HG02981 (cell line): ENCODE results near the gene OAT.
"Not testable (repeated sequence)": the region's sequence is repeated elsewhere in the genome, so short reads cannot be mapped to it uniquely, and the experiment has no call there.

Experiments
- ATAC-seq: cut with Tn5 transposase; IDR thresholded peaks from one replicate; pipeline ENCODE4 v1.9.1; 2021; ENCODE audit warnings: mild to moderate bottlenecking, moderate library complexity; ENCODE audit not compliant: unreplicated experiment

Gene OAT

DNA sequence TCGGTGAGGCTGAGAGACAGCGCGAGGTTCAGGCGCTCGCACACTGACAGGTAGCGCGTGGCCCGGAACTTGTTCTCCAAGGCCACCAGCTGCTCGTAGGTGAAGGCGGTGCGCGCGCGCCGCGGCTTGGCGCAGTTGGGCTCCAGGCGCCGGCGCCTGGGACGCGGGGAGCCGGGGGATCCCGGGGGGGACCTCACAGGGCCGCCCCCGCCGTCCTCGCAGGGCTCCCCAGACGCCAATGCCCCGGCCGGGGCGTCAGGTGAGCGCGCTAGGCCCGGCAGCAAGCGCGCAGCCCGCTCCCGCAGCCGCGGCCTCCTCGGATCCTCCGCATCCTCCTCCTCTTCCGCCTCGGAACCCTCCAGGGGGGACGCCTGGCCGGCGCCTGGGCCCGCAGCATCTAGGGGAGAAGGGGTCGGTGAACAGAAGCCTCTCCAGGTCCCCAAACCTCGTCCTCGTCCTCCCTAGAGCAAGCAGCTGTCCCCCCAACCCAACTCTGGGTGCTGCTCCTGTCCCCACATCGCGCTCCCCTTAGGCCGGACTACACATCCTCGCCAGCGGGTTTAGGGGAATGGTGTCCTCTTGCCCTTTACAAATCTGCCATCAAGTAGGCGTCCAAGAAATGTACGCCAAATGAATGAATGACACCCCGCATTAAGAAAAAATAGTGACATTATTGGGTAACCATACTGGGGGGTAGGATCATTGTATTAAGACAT, 29.2 kb upstream of the OAT start:
- no peak for ATAC-seq

GRCh38 chr10:124446830-124447750, 28.4 kb upstream of the OAT start:
- ATAC-seq, result no peak

DNA sequence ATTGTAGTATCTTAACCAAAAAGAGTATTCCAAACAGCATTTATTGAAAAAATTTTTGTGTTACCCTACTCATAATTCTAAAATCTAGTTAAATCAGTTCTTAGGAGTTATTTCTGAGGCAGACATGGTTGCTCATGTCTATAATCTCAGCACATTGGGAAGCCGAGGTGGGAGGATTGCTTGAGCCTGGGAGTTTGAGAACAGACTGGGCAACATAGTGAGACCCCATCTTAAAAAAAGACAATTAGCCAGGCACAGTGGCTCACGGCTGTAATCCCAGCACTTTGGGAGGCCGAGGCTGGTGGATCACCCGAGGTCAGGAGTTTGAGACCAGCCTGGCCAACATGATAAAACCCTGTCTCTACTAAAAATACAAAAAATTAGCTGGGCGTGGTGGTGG, 23.0 kb upstream of the OAT start:
- not testable (repeated sequence) for ATAC-seq

DNA sequence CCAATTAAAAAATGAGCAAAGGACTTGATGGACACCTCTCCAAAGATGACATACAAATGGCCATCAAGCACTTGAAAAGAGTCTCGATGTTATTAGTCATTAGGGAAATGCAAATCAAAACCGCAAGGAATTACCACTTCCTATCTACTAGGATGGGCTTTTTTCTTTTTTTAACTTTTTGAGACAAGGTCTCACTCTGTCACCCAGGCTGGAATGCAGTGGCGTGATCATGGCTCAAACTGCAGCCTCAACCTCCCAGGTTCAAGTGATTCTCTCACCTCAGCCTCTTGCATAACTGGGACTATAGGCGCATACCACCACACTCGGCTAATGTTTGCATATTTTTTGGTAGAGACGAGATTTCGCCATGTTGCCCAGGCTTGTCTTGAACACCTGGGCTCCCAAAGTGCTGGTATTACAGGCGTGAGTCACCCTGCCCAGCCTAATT, 17.5 kb upstream of the OAT start:
- peak; percentile 73 for ATAC-seq

DNA sequence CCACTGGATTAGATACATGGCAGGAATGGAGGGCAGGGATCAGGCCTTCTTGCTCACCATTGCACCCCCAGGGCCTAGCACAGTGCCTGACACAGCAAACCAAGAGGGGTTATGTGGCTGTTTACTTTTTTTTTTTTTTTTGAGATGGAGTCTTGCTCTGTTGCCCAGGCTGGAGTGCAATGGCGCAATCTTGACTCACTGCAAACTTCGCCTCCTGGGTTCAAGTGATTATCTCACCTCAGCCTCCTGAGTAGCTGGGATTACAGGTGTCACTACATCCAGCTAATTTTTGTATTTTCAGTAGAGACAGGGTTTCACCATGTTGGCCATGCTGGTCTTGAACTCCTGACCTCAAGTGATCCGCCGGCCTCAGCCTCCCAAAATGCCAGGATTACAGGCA, 17.0 kb upstream of the OAT start:
- ATAC-seq, result not testable (repeated sequence)

- no peak for ATAC-seq
Observed at GRCh38 chr10:124433461-124433860, 14.7 kb upstream of the OAT start.

DNA sequence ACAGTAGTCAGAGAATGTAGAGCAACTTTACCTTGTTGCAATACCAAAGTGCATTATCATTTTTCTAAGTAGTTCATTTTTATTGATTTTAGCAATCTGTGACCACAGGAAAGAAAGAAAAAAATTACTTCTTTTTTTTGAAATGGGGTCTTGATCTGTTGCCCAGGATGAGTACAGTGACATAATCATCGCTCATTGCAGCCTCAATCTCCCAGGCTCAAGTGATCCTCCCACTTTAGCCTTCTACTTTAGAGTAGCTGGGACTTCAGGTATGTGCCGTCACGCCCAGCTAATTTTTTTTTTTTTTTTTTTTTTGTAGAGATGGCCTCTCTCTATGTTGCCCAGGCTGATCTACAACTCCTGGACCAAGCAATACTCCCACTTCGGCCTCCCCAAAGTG, 11.4 kb upstream of the OAT start:
- ATAC-seq, result no peak

DNA sequence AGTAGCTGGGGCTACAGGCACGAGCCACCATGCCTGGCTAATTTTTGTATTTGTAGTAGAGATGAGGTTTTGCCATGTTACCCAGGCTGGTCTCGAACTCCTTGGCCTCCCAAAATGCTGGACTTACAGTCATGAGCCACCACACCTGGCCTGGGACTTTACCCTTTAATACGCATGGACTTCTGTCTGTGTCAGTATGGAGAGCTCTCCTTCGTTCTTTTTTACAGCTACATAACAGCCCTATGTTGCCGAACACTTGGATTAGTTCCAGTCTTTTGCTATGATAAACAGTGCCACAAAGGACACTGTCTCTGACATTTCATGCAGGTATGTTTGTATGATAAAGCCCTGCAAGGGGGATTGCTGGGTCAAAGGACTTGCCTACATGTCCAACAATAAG, 10.9 kb upstream of the OAT start:
- ATAC-seq, result no peak

DNA sequence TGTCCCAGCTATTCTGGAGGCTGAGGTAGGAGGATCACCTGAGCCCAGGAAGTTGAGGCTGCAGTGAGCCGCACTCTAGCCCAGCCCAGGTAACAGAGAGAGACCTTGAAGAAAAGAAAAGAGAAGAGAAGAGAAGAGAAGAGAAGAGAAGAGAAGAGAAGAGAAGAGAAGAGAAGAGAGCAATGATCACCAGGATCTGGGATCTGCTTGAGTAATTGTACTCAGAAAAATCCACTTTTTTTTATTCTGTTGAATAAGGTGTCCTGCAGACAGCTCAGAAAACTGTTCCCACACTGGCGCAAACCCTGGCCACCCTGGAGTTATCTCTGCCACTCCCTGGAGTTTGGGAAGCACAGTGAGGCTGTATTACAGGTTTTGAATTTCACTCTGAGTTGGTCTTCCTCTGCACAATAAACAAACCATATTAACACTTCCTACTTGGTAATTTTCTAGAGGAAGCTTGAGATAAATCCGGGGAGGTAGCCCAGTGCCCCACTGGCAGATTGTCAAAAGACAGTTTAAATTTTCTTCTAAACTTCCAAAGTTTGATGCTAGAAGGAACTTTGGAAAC, 9.6 kb upstream of the OAT start:
- ATAC-seq, result no peak

DNA sequence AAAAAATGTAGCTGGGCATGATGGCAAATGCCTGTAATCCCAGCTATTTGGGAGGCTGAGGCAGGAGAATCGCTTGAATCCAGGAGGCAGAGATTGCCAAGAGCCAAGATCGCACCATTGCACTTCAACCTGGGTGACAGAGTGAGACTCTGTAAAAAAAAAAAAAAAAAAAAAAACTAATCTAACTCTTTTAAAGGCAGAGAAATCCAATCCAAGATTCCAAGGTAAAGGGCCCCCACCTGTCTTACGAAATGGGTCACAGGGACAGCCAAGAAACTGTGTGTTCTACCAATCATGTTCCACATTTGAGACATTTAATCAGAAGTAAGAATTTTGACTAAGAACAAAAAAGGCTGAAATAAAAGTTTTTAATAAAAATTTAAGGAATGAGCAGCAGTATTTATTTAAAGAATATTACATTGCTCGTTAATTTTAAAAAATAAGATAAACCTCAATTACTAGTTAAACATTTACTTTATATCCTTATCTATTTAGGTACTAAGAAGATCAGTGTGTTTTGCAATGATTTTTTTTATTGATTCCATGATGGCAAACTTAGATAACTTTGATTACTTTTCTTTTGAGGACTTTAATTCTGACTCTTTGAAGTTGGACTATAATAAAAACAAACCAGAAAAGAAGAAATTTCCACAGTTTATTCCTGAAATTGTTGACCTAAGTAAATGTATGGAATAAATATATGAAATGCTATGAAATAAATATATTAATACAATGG, 6.7 kb upstream of the OAT start:
- ATAC-seq, result no peak

- no peak for ATAC-seq
Observed at GRCh38 chr10:124423813-124424212, 5.1 kb upstream of the OAT start.

DNA sequence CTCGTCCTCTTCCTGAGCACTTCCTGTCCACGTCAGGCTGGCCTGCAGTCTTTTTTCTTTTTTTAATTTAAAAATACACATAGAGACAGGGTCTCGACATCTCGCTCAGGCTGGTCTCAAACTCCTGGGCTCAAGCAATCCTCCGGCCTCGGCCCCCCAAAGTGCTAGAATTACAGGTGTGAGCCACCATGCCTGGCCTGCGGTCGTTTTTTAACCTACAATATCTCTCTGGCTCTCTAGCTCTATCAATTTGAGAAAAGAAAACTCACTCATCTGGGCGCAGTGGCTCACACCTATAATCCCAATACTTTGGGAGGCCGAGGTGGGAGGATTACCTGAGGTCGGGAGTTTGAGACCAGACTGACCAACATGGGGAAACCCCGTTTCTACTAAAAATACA, 4.0 kb upstream of the OAT start:
- ATAC-seq, result no peak

GRCh38 chr10:124420254-124420653, 1.5 kb upstream of the OAT start:
- no peak for ATAC-seq

GRCh38 chr10:124419635-124420034, 912 bp upstream of the OAT start:
- ATAC-seq, result no peak

GRCh38 chr10:124417895-124418725, 613 bp downstream of the OAT start:
- ATAC-seq, result peak; percentile 31

- ATAC-seq, result no peak
Observed at GRCh38 chr10:124416733-124417132, 2.0 kb downstream of the OAT start.

DNA sequence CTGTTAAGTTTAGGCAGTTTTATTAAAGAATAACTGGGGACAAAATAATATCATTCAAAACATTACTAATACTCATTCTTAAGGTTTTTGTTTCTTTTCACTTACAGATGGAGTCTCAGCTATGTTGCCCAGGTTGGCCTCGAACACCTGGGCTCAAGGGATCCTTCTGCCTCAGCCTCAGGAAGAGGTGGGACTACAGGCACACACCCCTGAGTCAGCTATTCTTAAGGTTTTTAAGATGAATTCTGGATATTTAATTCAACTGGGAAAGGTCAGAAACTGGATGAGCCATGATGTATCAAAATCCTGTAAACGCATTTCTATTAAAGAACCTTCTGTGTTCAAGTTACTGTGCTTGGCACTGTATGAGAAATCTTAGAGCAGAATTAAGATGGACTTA, 3.5 kb downstream of the OAT start:
- ATAC-seq, result no peak

DNA sequence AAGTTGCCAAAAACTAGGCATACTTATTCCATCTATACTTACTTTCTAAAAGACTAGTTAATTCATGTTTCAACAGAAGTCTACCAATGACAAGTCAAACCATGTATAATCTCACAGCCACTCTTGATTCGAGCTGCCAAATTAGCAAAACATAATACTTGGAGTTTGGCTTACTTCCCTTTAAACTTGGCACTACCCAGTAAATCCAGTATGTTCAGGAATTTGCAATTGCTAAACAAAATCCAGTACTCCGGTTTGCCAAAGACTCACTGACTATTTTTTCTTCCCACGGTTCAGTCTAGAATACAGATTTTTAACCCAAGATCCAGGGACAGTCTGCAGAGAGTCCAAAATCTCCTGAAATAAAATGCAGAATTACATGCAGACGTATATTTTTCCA, 4.6 kb downstream of the OAT start:
- no peak for ATAC-seq

DNA sequence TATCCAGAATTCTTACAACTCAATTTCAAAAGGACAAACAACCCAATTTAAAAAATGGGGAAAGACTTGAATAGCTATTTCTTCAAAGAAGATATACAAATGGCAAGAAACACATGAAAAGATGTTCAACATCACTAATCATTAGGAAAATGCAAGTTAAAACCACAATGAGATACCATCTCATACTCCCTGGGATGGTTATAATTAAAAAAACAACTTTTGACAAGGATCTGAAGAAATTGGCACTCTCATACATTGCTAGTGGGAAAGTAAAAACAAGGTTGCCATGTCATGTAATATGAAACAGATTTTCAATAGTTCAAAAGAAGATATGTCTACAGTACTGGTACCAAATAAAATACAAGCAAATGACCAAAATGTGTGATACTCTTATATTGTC, 9.0 kb downstream of the OAT start:
- ATAC-seq, result no peak

- ATAC-seq, result no peak
Observed at GRCh38 chr10:124408357-124408756, 10.4 kb downstream of the OAT start.
